ENCODE results near the gene GNAQ. TPM values are rescaled to one million over a fixed set of nuclear protein-coding genes. Genes with fewer than 3 reads are reported as not detected.

Gene GNAQ
- total RNA-seq, 1 experiment from 2014 or later, result 48.6 TPM

- Histone ChIP-seq H4K8ac (replicated peaks; ENCODE audit: insufficient read length, low read depth, low read length) (no peak overlapping the region), H3K4me2 (ENCODE audit: insufficient read depth, insufficient read length, low read length) (no peak overlapping the region), H3K23me2 (ENCODE audit: insufficient read length, low read depth, low read length, poor library complexity, severe bottlenecking) (no peaks in the 10 kb centered on the region), H3T11ph (ENCODE audit: low read length) (no peak overlapping the region), H3K14ac (ENCODE audit: insufficient read depth, low read length) (no peak overlapping the region), H2AFZ (ENCODE audit: low read length) (no peak overlapping the region), H3K23ac (ENCODE audit: insufficient read length, low read depth, low read length) (no peak overlapping the region), H4K20me1 (ENCODE audit: control insufficient read depth, insufficient read depth, insufficient read length) (no peaks in the 10 kb centered on the region), H3K9ac (ENCODE audit: extremely low read depth, insufficient read length, low read length) (no peak overlapping the region), H3K9me3 (ENCODE audit: control insufficient read depth, low read depth, low read length) (no peaks in the 10 kb centered on the region), H4K91ac (ENCODE audit: insufficient read length, low read depth, low read length) (no peak overlapping the region), H3K79me2 (ENCODE audit: insufficient read depth, low read length) (no peaks in the 10 kb centered on the region), H2BK5ac (ENCODE audit: insufficient read length, low read length) (no peak overlapping the region), H2AK5ac (ENCODE audit: insufficient read length, low read length) (no peak overlapping the region), H3K27ac (ENCODE audit: insufficient read length, low read depth, low read length) (no peak overlapping the region), H3K79me1 (ENCODE audit: insufficient read depth, low read depth, low read length, poor library complexity, severe bottlenecking) (no peaks in the 10 kb centered on the region), H4K5ac (ENCODE audit: insufficient read length, low read depth, low read length) (no peak overlapping the region), H3K27me3 (ENCODE audit: insufficient read depth, low read length) (no peaks in the 10 kb centered on the region), H2BK12ac (ENCODE audit: insufficient read length, low read depth, low read length) (no peak overlapping the region), H2BK120ac (ENCODE audit: low read depth, low read length, poor library complexity, severe bottlenecking) (no peak overlapping the region), H3K56ac (ENCODE audit: insufficient read length, low read depth, low read length) (no peak overlapping the region), H3K4ac (ENCODE audit: low read depth, low read length) (no peak overlapping the region), H3K18ac (ENCODE audit: insufficient read length, low read depth, low read length) (no peak overlapping the region), H3K4me1 (ENCODE audit: insufficient read depth, low read length) (no peaks in the 10 kb centered on the region), H2BK20ac (ENCODE audit: low read depth, low read length, poor library complexity, severe bottlenecking) (no peak overlapping the region), H2BK15ac (ENCODE audit: low read depth, low read length) (no peak overlapping the region)
- Mint-ChIP-seq H3K4me1 (no peaks in the 10 kb centered on the region), H3K27me3 (ENCODE audit: low read depth) (no peaks in the 10 kb centered on the region), H3K27ac (no peak overlapping the region), H3K9me3 (peaks cover 30 to 41% of the 10 kb centered on the region in 2 experiments), H3K4me3 (no peak overlapping the region), H3K36me3 (ENCODE audit: insufficient read depth in 1 of 3, low read depth in 3 of 3) (peaks cover 41 to 43% (median 43%) of the 10 kb centered on the region in 3 experiments)
- no peak for DNase-seq
- TF ChIP-seq, protein P1, sequence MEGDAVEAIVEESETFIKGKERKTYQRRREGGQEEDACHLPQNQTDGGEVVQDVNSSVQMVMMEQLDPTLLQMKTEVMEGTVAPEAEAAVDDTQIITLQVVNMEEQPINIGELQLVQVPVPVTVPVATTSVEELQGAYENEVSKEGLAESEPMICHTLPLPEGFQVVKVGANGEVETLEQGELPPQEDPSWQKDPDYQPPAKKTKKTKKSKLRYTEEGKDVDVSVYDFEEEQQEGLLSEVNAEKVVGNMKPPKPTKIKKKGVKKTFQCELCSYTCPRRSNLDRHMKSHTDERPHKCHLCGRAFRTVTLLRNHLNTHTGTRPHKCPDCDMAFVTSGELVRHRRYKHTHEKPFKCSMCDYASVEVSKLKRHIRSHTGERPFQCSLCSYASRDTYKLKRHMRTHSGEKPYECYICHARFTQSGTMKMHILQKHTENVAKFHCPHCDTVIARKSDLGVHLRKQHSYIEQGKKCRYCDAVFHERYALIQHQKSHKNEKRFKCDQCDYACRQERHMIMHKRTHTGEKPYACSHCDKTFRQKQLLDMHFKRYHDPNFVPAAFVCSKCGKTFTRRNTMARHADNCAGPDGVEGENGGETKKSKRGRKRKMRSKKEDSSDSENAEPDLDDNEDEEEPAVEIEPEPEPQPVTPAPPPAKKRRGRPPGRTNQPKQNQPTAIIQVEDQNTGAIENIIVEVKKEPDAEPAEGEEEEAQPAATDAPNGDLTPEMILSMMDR (conservative IDR thresholded peaks at IDR 0.05), result no peak
- WGBS (ENCODE audit: extremely low coverage, insufficient read length, low lambda C conversion rate), result no CpG with 5 or more reads among the region's 4 CpGs
These were observed 166.1 kb downstream of the GNAQ start for GRCh38 chr9:77865385-77866047.
